ENCODE data around the gene SCN8A. TPM values are rescaled to one million over a fixed set of nuclear protein-coding genes. Genes with fewer than 3 reads are reported as not detected.

Gene SCN8A
- total RNA-seq, 2 experiments from 2014 or later = 1.4 to 1.6 TPM

- ChIA-PET CTCF (no interaction called here), POLR2A (no interaction called here)
- H3K27ac Mint-ChIP-seq = no peak overlapping the region
- H3K4me1 Mint-ChIP-seq (ENCODE audit: low read depth) = peaks cover 9% of the 10 kb centered on the region
- H3K9me3 Mint-ChIP-seq (ENCODE audit: insufficient read depth) = no peaks in the 10 kb centered on the region
- no peak for ATAC-seq
- no peak for DNase-seq
- H3K4me3 Mint-ChIP-seq = no peak overlapping the region
- H3K36me3 Mint-ChIP-seq (ENCODE audit: low read depth) = no peaks in the 10 kb centered on the region
- H3K27me3 Mint-ChIP-seq (ENCODE audit: low read depth) = peaks cover 38% of the 10 kb centered on the region
Observed at GRCh38 chr12:51726161-51726560, 135.1 kb downstream of the SCN8A start.

DNA sequence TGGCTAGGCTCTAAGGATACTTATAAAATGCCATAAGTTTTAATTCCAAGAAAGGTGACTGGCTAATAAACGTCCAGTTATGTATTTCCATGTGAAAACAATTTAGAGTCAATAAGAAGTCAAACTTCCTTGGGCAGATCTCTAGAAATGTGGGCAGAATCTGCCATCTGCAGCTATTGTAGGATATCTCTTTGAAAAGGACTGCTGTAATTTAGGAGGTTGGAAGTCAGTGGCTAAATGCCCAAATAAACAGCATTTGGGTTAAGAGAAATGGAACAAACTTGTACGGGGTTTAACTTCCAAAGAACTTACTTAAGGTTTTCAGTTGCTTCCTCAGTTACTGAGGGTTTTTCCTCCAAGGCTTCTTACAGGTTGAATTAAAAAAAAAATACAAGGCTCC is 135.9 kb downstream of the SCN8A start:
- ChIA-PET CTCF (no interaction called here), POLR2A (no interaction called here)
- H3K9me3 Mint-ChIP-seq (ENCODE audit: insufficient read depth) = no peaks in the 10 kb centered on the region
- no peak for DNase-seq
- no peak overlapping the region for H3K4me3 Mint-ChIP-seq
- H3K4me1 Mint-ChIP-seq (ENCODE audit: low read depth) = peaks cover 2% of the 10 kb centered on the region
- H3K27ac Mint-ChIP-seq = no peak overlapping the region
- H3K36me3 Mint-ChIP-seq (ENCODE audit: low read depth) = no peaks in the 10 kb centered on the region
- H3K27me3 Mint-ChIP-seq (ENCODE audit: low read depth) = peaks cover 30% of the 10 kb centered on the region
- no peak for ATAC-seq

DNA sequence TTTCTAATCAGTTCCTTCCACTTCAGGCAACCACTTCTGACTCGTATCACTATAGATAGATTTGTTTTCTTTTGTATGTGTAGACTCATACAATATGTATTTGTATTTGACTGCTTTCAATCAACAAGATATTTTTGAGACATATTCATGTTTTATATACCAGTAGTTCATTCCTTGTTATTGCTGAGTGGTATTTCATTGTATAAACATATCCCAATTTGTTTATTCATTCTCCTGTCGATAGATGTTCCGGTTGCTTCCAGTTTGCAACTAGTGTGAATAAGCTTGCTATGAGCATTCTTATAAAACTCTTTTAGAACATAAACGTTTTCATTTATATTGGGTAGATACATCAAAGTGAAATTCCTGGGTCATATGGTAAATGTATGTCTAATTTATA is 138.3 kb downstream of the SCN8A start:
- DNase-seq = no peak
- Mint-ChIP-seq H3K4me3 (no peak overlapping the region), H3K27ac (no peak overlapping the region), H3K9me3 (ENCODE audit: insufficient read depth) (no peaks in the 10 kb centered on the region), H3K27me3 (ENCODE audit: low read depth) (peaks cover 30% of the 10 kb centered on the region), H3K4me1 (ENCODE audit: low read depth) (no peaks in the 10 kb centered on the region), H3K36me3 (ENCODE audit: low read depth) (no peaks in the 10 kb centered on the region)
- ChIA-PET CTCF (no interaction called here), POLR2A (no interaction called here)
- no peak for ATAC-seq

GRCh38 chr12:51730745-51731144 is 139.7 kb downstream of the SCN8A start:
- ATAC-seq (no peak), DNase-seq (no peak)
- Mint-ChIP-seq H3K4me3 (no peak overlapping the region), H3K27me3 (ENCODE audit: low read depth) (peaks cover 23% of the 10 kb centered on the region), H3K4me1 (ENCODE audit: low read depth) (no peaks in the 10 kb centered on the region), H3K9me3 (ENCODE audit: insufficient read depth) (no peaks in the 10 kb centered on the region), H3K36me3 (ENCODE audit: low read depth) (no peaks in the 10 kb centered on the region), H3K27ac (no peak overlapping the region)
- ChIA-PET CTCF (no interaction called here), POLR2A (no interaction called here)

DNA sequence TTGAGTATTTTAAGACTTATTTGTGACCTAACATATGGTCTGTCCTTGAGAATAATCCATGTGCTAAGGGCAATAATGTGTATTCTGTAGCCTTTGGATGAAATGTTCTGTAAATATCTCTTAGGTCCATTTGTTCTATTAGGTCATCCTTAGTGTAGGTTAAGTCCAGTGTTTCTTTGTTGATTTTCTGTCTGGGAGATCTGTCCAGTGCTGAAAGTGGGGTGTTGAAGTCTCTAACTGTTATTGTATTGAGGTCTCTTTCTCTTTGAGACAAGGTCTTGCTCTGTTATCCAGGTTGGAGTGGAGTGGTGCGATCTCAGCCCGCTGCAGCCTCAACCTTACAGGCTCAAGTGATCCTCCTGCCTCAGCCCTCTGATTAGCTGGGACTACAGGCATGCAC is 149.5 kb downstream of the SCN8A start:
- Mint-ChIP-seq H3K4me1 (ENCODE audit: low read depth) (peaks cover 2% of the 10 kb centered on the region), H3K9me3 (ENCODE audit: insufficient read depth) (peaks cover 4% of the 10 kb centered on the region), H3K27ac (no peak overlapping the region), H3K36me3 (ENCODE audit: low read depth) (no peaks in the 10 kb centered on the region), H3K4me3 (no peak overlapping the region), H3K27me3 (ENCODE audit: low read depth) (peaks cover 5% of the 10 kb centered on the region)
- ChIA-PET POLR2A (no interaction called here), CTCF (no interaction called here)
- no peak for DNase-seq
- no peak for ATAC-seq

- DNase-seq = no peak
- ChIA-PET CTCF (no interaction called here), POLR2A (no interaction called here)
- Mint-ChIP-seq H3K27me3 (ENCODE audit: low read depth) (peaks cover 9% of the 10 kb centered on the region), H3K27ac (no peak overlapping the region), H3K9me3 (ENCODE audit: insufficient read depth) (peaks cover 4% of the 10 kb centered on the region), H3K4me1 (ENCODE audit: low read depth) (peaks cover 2% of the 10 kb centered on the region), H3K4me3 (no peak overlapping the region), H3K36me3 (ENCODE audit: low read depth) (no peaks in the 10 kb centered on the region)
- ATAC-seq = no peak
Observed at GRCh38 chr12:51744235-51744634, 153.2 kb downstream of the SCN8A start.

GRCh38 chr12:51744957-51745356 is 153.9 kb downstream of the SCN8A start:
- ATAC-seq (no peak), DNase-seq (no peak)
- no peak overlapping the region for H3K27ac Mint-ChIP-seq
- peaks cover 4% of the 10 kb centered on the region for H3K9me3 Mint-ChIP-seq (ENCODE audit: insufficient read depth)
- peaks cover 2% of the 10 kb centered on the region for H3K4me1 Mint-ChIP-seq (ENCODE audit: low read depth)
- ChIA-PET CTCF (no interaction called here), POLR2A (no interaction called here)
- peaks cover 10% of the 10 kb centered on the region for H3K27me3 Mint-ChIP-seq (ENCODE audit: low read depth)
- H3K4me3 Mint-ChIP-seq = no peak overlapping the region
- no peaks in the 10 kb centered on the region for H3K36me3 Mint-ChIP-seq (ENCODE audit: low read depth)

DNA sequence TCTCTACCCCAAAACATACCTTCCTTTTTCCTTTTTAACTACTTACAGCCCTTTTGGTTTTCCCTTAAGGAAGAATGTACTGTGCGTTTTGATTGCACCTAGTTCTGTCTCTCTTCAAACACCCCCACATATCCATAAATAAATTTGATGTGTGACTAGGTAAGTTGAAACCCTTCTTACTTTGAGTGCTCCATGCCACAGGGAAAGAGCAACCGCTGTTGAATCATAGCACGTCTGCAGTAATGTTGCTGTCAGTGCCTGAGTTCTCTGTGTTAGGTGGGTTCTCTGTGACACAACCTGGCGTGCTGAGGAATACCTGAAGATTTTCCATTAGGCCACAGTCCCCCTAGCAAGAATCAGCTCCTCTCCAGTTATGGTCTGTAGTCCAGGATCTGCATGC is 155.4 kb downstream of the SCN8A start:
- peaks cover 12% of the 10 kb centered on the region for H3K27me3 Mint-ChIP-seq (ENCODE audit: low read depth)

GRCh38 chr12:51748235-51748634 is 157.2 kb downstream of the SCN8A start:
- no peak overlapping the region for H3K27ac Mint-ChIP-seq
- peaks cover 18% of the 10 kb centered on the region for H3K27me3 Mint-ChIP-seq (ENCODE audit: low read depth)
- peaks cover 2% of the 10 kb centered on the region for H3K4me1 Mint-ChIP-seq (ENCODE audit: low read depth)
- H3K36me3 Mint-ChIP-seq (ENCODE audit: low read depth) = no peaks in the 10 kb centered on the region
- H3K4me3 Mint-ChIP-seq = no peak overlapping the region
- ChIA-PET POLR2A (no interaction called here), CTCF (no interaction called here)
- no peaks in the 10 kb centered on the region for H3K9me3 Mint-ChIP-seq (ENCODE audit: insufficient read depth)
- ATAC-seq (no peak), DNase-seq (no peak)

More for the DNA sequence above, 155.4 kb downstream of the SCN8A start:
- no peak for DNase-seq
- H3K4me3 Mint-ChIP-seq = no peak overlapping the region
- no peaks in the 10 kb centered on the region for H3K36me3 Mint-ChIP-seq (ENCODE audit: low read depth)
- H3K9me3 Mint-ChIP-seq (ENCODE audit: insufficient read depth) = no peaks in the 10 kb centered on the region
- no peak overlapping the region for H3K27ac Mint-ChIP-seq
- peaks cover 2% of the 10 kb centered on the region for H3K4me1 Mint-ChIP-seq (ENCODE audit: low read depth)
- CTCF ChIA-PET = interaction anchor here (1.1 kb wide), 1 partner anchor 324 kb away, joined by 5 read pairs; no protein-coding TSS in a partner anchor
- no peak for ATAC-seq
- POLR2A ChIA-PET = no interaction called here

- no peak overlapping the region for H3K27ac Mint-ChIP-seq
- CTCF ChIA-PET = interaction anchor here (0.5 kb wide), 1 partner anchor 230 kb away, joined by 3 read pairs; no protein-coding TSS in a partner anchor
- H3K36me3 Mint-ChIP-seq (ENCODE audit: low read depth) = no peaks in the 10 kb centered on the region
- H3K9me3 Mint-ChIP-seq (ENCODE audit: insufficient read depth) = no peaks in the 10 kb centered on the region
- H3K27me3 Mint-ChIP-seq (ENCODE audit: low read depth) = peaks cover 20% of the 10 kb centered on the region
- ATAC-seq (no peak), DNase-seq (no peak)
- POLR2A ChIA-PET = no interaction called here
- H3K4me1 Mint-ChIP-seq (ENCODE audit: low read depth) = no peaks in the 10 kb centered on the region
- no peak overlapping the region for H3K4me3 Mint-ChIP-seq
Observed at GRCh38 chr12:51749206-51749985, 158.4 kb downstream of the SCN8A start.

- no peaks in the 10 kb centered on the region for H3K36me3 Mint-ChIP-seq (ENCODE audit: low read depth)
- DNase-seq (no peak), ATAC-seq (no peak)
- POLR2A ChIA-PET = no interaction called here
- H3K9me3 Mint-ChIP-seq (ENCODE audit: insufficient read depth) = no peaks in the 10 kb centered on the region
- H3K4me1 Mint-ChIP-seq (ENCODE audit: low read depth) = no peaks in the 10 kb centered on the region
- H3K27me3 Mint-ChIP-seq (ENCODE audit: low read depth) = peaks cover 20% of the 10 kb centered on the region
- no peak overlapping the region for H3K4me3 Mint-ChIP-seq
- CTCF ChIA-PET = no interaction called here
- H3K27ac Mint-ChIP-seq = no peak overlapping the region
Observed at GRCh38 chr12:51749986-51750317, 158.9 kb downstream of the SCN8A start.

- no peaks in the 10 kb centered on the region for H3K4me1 Mint-ChIP-seq (ENCODE audit: low read depth)
- peaks cover 19% of the 10 kb centered on the region for H3K27me3 Mint-ChIP-seq (ENCODE audit: low read depth)
- H3K27ac Mint-ChIP-seq = no peak overlapping the region
- CTCF ChIA-PET = no interaction called here
- no peak overlapping the region for H3K4me3 Mint-ChIP-seq
- POLR2A ChIA-PET = no interaction called here
- no peak for DNase-seq
- H3K9me3 Mint-ChIP-seq (ENCODE audit: insufficient read depth) = no peaks in the 10 kb centered on the region
- no peak for ATAC-seq
- H3K36me3 Mint-ChIP-seq (ENCODE audit: low read depth) = no peaks in the 10 kb centered on the region
Observed at GRCh38 chr12:51751661-51752060, 160.6 kb downstream of the SCN8A start.

DNA sequence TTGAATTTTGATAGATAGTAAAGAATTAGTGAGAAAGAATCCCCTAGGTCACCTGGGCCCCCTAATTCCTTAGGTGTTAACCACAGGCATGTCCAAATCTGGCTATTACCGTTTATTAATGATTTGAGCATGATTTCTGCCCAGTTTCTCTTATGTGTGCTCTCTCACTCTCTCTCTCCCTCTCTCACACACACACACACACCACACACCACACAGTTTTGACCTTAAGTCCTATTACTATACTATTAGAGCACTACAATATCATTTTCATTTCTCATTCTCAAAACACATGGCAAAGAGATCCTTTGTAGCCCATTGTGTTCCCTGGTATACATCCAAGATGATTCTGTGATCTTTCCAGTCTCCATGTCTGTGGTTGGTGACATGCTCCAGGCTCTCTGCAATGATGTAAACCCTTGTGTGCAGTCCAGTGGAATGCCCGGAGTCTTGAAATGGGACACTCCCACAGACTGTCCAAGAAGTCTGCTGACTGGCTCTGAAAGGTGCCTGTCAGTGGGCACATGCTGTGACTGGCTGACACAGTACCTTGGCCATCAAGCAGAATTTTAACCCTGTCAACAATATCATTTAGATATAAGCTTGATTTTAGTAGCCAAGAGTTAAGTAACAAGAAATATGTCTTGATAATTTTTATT is 161.3 kb downstream of the SCN8A start:
- Mint-ChIP-seq H3K36me3 (ENCODE audit: low read depth) (no peaks in the 10 kb centered on the region), H3K27ac (no peak overlapping the region), H3K4me1 (ENCODE audit: low read depth) (no peaks in the 10 kb centered on the region), H3K4me3 (no peak overlapping the region), H3K27me3 (ENCODE audit: low read depth) (peaks cover 18% of the 10 kb centered on the region), H3K9me3 (ENCODE audit: insufficient read depth) (no peaks in the 10 kb centered on the region)
- ChIA-PET POLR2A (no interaction called here), CTCF (no interaction called here)
- ATAC-seq = no peak
- no peak for DNase-seq
